GM19193 (cell line): ENCODE results near the gene RABL6.

Experiments
- POLR2A ChIP-seq: IDR thresholded peaks from 4 replicates; pipeline ENCODE4 v1.6.1; 2011; ENCODE audit not compliant: insufficient read depth, insufficient read length; ENCODE audit errors: extremely low read depth

The RABL6 gene

DNA sequence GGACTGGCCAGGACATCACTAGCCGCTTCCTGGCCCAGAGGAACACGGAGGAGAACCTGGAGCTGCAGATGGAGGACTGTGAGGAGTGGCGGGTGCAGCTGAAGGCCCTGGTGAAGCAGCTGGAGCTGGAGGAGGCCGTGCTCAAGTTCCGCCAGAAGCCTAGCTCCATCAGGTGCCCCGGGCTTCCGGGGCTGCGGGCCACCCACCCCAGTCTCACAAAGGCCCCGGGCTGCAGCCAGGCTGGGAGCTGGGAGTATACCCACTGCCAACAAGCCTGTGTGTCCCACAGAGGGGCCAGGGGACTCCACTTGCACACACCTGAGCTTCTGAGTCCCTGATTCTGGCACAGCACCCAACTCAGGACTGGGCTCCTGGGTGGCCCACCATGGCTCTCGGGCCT is 1.7 kb upstream of the RABL6 start:
- no peak for TF ChIP-seq POLR2A

DNA sequence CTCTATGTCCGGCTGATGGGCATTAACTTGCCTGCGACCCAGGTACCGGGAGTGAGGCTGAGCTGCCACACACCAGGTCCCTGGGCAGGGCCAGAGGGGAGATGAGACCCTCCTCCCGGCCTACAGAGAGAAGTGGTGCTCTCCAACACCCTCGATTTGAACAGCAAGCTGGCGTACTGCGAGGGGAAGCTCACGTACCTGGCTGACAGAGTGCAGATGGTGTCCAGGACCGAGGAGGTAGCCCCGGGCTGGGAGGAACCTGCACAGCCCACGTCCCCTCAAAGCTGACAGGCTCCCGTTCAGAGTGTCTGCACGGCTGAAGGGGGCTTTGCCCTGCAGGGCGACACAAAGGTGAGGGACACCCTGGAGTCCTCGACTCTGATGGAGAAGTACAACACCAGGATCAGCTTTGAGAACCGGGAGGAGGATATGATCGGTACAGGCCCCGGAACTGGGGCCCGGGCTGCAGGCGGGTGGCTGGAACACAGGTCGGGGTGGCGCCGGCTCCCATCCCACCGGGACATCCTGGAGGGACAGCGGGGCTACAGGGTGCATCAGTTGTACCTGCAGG is 1.0 kb upstream of the RABL6 start:
- no peak for TF ChIP-seq POLR2A

DNA sequence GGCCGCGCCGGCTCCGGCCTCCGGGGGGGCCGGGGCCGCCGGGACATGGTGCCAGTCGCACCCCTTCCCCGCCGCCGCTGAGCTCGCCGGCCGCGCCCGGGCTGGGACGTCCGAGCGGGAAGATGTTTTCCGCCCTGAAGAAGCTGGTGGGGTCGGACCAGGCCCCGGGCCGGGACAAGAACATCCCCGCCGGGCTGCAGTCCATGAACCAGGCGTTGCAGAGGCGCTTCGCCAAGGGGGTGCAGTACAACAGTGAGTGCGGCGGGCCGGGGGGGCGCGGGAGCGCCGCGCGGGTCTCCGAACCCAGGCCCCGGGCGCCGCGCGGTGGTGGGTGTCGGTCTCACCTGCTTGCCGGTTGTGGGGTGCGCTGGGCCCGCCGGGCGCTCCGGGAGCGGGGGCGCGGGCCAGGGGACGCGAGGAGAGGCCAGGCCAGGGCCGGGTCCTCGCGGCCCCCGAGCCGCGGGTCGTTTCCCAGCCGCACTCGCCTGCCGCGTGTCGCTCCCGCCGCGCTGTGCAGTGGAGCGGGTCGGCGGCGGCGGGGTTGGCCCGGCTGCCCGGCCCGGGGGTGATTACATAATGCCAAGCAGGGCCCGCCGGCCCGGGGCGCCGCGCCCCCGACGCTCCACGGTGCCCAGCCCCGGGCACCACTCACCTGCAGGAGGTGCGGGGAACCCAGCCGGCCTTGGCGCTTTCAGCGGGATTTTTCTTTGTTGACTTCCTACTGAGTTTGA is 492 bp downstream of the RABL6 start:
- no peak for TF ChIP-seq POLR2A

DNA sequence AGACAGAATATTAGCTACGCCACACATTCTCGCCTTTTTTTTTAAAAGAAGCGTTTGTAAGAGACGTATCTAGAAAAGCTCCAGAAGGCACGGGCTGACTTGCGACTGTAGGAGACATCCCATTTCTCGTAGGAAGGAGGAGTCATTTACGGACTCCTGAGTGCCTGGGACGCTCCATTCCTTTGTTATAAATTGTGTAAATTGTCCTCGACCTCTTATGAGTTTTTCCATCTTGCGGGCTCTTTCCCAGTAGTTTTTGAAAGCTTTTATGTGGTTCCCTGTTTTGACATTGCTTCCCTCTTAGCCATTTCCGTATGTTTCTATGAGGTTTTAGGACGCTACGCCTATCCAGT is 1.0 kb downstream of the RABL6 start:
- no peak for TF ChIP-seq POLR2A

DNA sequence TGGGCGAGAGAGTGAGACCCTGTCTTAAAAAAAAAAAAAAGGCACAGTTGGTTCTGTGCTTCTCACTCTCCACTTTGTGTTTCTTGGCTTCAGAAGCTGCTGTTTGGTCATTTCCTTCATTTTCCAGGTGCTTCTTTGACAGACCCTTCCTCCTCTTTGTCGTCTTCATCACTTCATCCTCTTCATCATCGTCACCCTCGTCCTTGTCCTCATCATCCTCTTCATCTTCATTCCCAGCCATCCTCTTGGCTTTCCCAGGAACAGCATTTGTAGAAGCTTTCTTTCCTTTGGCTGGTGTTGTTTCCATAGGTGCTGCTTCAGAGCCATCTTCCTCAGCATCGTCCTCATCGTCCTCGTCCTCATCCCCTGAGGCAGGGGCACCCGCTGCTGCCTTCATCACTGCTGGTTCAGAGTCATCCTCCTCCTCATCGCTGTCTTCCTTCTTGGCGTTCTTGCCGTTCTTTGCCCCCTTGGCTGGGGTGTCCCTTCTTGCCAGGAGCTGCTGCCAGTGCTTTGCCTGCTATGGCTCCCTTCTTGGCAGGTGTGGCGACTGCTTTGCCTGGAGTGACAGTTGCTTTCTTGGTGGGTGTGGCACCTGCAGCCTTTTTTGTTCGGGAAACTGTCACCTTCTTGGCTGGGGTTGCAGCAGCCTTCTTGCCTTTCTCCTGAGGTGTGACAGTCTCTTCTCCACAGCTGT is 7.1 kb downstream of the RABL6 start:
- no peak for TF ChIP-seq POLR2A

DNA sequence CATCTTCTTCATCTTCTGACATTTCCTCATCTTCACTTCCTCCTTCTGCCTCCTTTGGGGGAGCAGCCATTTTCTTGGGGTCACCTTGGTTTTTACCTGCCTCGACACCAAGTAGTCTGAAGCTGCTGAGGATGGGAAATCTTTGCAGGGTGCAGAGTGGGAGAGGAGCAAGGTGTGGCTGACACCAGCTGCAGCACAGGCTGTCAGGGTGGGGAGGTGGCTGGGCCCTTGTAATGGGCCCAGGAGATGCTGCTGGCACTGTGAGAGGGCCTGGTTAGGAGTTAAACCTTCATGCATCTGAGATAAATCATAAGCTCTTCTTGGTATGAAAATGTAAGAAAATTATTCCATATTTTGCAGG is 7.7 kb downstream of the RABL6 start:
- TF ChIP-seq POLR2A, result no peak

DNA sequence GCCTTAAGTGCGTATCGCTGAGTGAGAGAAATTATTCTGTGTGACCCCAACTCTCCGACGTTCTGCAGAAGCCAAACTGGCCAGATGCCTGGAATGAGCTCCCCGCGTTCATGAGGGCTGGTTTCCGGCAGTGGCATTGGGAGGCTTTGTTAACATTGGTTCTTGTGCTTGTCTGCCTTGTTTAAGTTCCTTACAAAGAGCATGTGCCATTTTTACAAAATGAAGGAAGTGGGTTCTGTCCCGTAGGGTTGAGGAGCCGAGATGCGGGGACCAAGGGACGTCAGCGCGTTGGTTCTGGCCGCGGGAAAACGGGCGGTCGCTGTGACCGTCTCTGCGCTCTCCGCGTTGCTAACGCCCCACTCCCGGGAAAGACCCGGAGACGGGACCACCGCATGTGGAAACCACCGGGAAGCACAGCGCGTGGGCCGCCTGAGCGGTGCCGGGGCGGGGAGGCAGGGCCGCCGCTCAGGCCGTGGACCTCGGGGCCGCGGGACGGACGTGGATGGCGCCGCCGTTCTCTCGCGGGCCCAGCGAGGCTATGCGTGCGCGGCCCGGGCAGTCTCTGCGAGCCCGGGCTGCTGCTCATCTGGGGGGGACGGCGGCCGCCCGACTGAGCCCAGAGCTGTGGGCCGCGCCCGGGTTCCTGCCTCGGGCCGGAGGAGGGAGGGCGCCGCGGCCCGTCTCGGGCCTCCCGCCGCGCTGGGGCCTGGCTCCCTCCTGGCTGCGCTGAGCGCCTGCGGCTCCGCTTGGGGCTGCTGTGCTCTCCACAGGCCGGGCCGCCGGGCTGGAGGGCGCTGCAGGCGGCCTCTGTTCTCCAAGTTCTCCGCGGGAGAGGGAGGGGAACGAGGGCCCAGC is 13.4 kb downstream of the RABL6 start:
- no peak for TF ChIP-seq POLR2A

DNA sequence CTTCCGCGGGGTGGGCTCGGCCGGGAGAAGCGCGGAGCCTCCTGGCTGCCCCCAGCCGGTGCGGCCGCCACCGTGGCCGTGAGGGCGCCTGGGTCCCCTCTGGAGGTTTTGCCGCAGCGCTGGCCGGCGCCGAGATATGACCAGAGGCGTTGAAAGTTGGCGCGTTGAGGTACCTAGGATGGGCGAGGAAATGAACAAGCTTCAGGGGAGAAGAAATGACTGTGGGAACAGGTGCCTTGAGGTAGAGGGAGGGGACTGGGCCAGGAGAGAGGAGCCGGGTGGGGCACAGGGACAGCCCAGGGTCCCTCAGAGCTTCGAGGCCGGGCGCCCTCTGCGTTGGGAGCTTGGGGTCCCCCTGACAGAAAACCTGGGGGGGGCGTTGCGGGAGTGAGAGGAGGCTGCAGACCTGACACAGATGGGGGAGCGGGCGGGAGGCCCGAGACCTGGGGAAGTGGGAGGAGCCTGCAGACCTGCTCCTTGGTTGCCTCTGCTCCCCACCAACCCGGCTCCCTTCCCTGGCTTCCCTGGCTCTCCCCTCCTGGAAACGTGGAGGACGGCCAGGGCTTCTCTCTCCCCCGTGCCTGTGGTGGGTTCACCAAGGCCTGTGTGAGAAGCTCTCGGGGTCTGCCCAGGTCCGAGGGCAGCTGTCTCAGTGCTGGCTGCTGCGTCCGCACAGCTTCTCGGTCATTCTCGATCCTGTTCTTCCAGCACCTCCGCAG is 14.2 kb downstream of the RABL6 start:
- no peak for TF ChIP-seq POLR2A

DNA sequence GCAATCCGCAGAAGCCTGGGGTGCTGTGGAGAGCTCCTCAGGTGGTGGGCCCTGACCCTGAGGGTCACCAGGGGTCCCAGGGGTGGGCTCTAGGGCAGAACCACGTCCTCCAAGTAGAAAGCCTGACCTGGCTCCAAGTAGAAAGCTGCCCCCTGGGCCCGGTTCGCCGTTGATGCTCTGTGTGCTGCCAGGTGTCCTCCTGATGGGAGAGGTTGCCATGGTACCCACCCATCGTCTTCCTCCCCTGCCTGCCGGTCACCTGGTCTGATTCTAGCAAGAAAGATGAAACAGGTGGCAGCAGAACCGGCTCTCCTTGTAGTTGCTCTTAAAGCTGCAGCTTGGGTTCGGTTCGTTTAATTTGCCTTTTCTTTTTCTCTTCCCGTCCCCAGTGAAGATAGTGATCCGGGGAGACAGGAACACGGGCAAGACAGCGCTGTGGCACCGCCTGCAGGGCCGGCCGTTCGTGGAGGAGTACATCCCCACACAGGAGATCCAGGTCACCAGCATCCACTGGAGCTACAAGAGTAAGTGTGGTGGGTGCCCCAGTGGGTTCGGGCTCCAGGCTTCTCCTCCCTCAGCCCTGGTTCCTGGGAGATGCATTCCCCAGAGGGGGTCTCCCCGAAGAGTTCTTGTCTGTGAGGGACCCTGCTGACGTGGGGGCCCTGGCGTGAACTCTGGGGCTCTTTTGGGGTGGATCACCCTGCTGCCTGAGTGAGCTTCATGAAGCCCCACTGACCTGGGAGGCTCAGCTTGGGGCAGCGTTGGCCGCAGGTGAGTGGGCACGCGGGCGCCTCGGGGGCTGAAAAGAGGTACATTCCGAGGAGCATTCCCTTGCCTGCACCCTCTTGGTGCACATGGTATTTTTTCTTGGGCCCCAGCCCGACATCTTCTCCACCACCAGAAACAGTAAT is 15.6 kb downstream of the RABL6 start:
- TF ChIP-seq POLR2A, result no peak

DNA sequence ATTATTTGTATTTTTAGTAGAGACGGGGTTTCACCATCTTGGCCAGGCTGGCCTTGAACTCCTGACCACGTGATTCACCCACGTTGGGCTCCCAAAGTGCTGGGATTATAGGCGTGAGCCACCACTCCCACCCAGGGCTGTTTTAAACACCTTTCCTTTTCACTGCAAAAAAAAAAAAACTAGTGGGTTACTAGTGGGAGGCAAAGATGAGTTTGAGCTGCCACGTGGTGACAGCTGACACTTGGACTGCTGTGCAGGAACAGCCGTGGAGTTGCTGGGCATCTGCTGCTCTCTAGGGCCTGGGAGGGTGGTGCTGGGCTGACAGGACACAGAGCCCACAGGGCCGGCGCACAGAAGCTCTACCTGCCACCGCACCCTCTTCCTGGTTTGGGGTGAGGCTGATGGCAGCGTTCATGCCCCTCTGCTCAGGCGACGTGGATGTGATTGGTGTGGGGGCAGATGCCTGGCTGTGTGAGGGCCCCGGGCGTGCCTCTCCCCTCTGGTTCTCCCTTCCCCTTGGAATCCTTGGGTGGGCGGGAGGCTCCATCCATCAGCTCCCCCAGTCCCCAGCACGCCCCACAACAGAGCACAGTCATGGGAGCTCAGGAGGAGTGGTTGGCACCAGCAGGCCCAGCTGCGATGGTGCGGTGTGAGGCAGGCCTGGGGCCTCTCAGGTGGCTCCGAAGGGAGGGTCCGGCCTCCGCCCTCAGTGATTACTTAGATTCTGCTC is 16.9 kb downstream of the RABL6 start:
- no peak for TF ChIP-seq POLR2A

DNA sequence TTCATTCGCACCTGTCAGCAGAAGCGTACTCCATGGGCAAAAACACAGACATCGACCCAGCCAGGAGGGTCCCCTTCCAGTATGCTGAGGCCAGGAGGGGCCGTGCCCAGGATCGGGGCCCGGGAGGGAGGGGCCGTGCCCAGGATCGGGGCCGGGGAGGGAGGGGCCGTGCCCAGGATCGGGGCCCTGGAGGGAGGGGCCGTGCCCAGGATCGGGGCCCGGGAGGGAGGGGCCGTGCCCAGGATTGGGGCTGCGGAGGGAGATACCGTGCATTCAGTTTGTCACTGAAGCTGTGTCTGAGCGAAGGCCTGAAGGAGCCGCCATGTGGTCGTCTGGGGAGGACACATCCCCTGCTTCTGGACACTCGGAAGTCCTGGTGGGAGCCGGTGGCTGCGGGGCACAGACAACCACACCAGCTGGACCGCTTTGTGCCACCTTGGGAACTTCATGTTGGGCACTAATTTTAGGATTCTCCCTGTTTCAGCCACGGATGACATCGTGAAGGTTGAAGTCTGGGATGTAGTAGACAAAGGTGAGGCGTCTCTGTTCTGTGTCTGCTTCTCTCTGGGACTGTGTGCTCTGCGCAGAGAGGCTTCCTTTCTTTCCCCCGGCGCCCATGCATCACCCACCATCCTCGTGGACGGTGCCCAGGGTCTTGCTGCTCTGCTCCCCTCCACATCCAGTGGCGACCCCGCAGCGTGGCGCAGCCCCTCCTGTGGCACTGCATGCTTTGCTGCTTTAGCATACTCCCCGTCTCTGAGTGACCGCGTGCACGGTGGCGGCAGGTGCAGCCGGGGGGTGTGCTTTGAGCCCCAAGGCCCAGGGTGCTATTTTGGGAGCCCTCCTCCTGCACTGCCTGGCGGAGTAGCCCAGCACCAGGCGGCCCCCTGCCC is 17.8 kb downstream of the RABL6 start:
- TF ChIP-seq POLR2A, result no peak

DNA sequence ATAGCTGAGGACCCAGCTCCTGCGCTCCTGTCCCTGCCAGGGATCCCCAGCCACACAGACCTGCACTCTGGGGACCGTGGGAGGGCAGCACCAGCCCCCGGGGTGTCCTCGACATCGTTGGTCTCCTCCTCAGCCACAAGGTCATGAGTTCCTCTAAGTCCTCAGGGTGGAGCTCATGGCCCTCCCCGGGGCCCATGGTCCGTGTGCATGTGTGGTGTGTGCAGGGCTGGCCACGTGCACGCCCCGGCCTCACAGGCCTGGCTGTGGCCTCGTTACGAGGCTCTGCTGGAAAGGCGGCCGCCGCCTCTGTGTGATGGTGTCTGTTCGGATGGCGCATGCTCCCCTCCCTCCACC is 18.4 kb downstream of the RABL6 start:
- TF ChIP-seq POLR2A, result no peak
